GM19025 (cell line): ENCODE data around the gene FFAR3.
"Not testable (repeated sequence)": the region's sequence is repeated elsewhere in the genome, so short reads cannot be mapped to it uniquely, and the experiment has no call there.

Source experiments
- ATAC-seq: cut with Tn5 transposase; IDR thresholded peaks from one replicate; pipeline ENCODE4 v1.9.1; 2021; ENCODE audit warnings: mild to moderate bottlenecking, low read depth, moderate library complexity; ENCODE audit not compliant: unreplicated experiment

FFAR3 gene

DNA sequence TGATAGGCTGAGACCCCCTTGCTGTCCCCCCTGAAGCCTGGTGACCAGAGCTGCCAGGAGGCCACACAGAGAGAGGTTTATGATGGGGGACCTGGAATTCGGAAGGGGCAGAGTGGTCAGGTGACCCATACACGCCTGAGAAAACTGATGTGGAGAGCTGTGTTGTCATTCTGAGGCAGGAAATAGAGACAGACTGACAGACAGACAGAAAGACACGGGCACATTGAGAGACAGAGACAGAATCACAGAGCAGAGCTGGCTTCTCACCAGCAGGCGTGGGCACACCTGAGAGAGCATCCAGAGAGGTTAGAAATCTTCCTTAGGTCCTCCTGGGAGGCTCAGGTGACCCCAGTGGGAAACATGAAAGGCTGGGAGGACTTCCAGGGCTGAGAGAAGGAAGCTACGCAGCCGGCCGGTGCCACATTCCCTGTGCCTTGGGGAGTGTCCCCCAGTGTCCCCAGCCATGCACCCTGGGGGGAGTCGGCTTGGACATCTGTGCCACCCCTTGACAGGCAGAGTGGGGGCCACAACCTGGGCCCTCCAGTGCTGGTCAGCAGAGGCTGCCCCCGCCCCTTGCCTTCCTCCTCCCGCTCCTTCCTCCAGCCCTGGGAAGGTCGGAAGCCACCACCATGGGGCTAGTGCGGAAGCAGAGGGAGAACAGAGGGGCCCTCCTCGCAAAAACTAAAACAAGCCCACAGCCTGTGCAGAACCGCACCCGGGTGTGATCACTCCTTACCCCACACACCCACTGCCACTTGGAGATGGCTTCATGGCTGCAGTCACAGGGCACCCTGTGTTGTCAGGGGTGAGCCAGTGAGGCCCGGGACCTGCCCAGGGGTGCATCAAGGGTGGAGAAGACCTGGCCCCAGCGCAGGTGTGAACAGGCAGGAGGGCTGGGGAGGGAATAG is 8.4 kb upstream of the FFAR3 start:
- no peak for ATAC-seq

GRCh38 chr19:35350591-35350990 is 7.7 kb upstream of the FFAR3 start:
- no peak for ATAC-seq

- ATAC-seq = no peak
These were observed 6.7 kb upstream of the FFAR3 start for GRCh38 chr19:35351411-35352176.

DNA sequence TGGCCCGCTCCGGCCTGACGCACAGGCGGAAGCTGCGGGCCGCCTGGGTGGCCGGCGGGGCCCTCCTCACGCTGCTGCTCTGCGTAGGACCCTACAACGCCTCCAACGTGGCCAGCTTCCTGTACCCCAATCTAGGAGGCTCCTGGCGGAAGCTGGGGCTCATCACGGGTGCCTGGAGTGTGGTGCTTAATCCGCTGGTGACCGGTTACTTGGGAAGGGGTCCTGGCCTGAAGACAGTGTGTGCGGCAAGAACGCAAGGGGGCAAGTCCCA is 6.1 kb upstream of the FFAR3 start:
- ATAC-seq = no peak

GRCh38 chr19:35352448-35353304 is 5.6 kb upstream of the FFAR3 start:
- ATAC-seq = no peak

DNA sequence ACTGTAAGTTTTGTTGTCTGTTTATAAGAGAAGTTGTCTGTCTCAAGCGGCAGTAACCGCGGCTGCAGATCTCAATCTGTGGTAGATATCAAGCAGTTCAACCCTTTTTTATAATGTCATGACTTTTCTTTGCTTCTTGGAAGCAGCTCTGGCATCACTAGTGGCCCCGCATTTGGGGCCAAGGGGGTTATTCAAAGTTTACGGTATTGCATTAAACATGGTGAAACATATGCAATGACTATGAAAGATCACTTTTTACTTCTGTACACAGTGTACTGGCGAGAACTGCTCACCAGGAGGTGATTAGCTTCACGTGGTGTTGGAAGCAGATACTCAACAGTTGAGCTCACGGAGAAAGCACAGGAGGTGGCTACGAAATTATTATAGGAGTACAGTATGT is 4.6 kb upstream of the FFAR3 start:
- ATAC-seq = no peak

DNA sequence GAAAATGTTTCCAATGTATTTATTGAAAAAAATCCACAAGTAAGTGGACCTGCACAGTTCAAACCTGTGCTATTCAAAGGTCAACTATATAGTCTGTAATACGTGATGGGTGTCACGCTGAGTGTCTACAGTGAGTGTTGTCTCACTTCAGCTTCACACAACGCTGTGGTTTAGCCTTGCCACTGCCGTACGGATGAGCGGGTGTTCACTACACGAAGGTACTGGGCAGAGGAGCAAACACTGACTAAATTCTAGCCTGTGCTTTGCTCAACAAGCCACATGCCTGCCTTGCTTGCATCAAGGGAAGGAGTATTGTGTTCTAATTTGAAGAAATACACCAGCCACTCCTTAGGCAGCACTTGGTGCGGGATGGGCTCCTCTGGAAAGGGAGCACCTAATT is 3.4 kb upstream of the FFAR3 start:
- ATAC-seq = no peak

- no peak for ATAC-seq
These were observed 2.3 kb upstream of the FFAR3 start for GRCh38 chr19:35355791-35356460.

DNA sequence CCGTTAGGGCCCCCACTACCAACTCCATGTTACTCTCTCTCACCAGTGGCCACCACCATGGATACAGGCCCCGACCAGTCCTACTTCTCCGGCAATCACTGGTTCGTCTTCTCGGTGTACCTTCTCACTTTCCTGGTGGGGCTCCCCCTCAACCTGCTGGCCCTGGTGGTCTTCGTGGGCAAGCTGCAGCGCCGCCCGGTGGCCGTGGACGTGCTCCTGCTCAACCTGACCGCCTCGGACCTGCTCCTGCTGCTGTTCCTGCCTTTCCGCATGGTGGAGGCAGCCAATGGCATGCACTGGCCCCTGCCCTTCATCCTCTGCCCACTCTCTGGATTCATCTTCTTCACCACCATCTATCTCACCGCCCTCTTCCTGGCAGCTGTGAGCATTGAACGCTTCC is 574 bp downstream of the FFAR3 start:
- not testable (repeated sequence) for ATAC-seq

- ATAC-seq = not testable (repeated sequence)
These were observed 1.1 kb downstream of the FFAR3 start for GRCh38 chr19:35359395-35359794.

DNA sequence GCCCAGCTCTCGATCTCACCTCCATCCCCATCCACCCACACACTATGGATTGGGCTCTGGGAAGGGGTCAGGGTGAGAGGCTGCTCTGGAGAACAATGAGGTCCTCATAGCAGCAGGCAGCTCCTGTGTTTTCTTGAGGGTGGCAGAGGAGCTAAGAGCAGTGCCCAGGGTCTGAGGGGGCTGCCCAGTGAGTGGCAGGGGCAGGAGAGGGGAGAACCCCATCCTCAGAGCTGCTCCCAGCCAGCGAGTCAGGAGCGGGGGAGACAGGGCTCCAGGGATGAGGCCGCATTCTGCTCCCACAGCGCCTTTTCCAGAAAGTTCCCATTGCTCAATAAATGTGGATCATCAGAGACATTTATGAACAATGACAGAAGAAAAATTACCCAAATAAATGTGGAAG is 1.8 kb downstream of the FFAR3 start:
- not testable (repeated sequence) for ATAC-seq

DNA sequence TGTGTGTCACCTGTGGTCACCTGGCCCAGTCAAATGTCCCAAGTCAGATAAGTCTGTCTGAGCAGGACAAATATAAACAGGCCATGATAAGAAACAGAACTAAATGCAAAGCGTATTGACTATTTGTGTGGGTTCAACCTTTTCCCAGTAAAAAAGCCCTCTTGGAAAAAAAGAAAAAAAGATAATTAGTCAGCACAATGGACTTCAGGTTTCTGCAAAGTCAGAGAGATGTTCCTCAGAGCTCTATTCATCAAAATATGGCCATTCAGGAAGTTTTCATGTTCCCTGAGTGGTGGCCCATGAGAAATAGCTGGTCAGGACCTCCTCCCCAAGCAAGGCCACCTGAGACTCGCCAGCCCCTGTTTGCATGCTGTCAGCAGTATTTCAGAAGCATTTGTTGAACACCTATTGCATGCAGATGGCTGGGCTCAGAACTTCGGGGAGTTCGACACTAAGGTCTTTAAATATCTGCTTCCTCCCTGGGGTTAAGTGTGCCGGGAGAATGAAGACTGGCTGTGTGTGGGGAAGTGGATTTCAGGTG is 2.7 kb downstream of the FFAR3 start:
- ATAC-seq = no peak

- ATAC-seq = no peak
These were observed 4.2 kb downstream of the FFAR3 start for GRCh38 chr19:35362261-35363000.

DNA sequence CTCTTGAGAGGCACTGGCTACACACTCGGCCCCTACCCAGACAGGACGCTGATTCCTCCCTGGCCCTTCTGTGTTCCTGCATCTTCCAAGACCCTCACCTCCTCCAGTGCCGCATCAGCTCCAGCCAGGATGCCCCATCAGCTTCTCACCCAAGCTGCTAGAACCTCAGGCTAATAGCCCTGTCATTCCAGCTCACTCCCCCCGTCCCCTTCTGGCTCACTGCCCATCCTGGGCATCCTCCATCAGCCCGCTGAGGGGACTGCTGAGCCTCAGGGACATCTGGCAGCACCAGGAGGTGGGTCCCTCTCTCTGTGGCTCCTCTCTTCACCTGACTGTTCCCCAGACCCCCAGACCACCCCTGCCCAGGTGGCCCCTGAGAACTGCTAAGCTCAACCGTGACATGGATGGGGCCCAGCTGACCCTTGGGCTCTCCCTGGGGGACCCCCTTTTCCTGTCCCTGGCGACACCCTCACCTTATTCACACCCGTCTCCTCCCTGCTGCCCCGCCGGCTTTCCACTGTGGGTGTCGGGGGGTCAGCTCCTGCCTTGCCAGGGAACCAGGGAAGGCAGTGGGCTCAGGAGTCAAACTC is 4.8 kb downstream of the FFAR3 start:
- no peak for ATAC-seq

DNA sequence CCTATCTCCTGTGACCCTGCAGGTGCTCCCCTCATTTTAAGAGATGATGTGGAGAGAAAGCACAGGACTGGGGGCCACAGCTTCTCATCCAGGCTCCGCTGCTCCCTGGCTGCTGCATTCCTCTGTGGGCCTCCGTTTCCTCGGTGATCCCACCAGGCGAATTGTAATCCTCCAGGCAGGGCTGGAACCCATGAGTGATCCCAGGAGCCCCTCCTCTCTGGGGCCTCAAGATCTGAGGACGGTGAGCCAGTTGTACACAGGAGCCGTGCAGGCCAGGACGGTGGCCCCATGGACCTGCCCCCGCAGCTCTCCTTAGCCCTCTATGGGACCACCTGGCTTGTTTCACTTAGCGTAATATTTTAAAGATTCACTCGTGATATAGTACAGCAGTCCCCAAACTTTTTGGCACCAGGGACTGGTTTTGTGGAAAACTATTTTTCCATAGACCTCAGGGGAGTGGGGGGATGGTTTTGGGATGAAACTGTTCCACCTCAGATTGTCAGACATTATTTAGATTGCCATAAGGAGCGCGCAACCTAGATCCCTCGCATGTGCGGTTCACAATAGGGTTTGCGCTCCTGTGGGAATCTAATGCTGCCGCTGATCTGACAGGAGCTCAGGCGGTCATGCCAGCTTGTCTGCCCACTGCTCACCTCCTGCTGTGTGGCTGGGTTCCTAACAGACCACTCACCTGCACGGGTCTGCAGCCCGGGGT is 5.6 kb downstream of the FFAR3 start:
- ATAC-seq = no peak

- no peak for ATAC-seq
These were observed 7.0 kb downstream of the FFAR3 start for GRCh38 chr19:35365303-35365702.

DNA sequence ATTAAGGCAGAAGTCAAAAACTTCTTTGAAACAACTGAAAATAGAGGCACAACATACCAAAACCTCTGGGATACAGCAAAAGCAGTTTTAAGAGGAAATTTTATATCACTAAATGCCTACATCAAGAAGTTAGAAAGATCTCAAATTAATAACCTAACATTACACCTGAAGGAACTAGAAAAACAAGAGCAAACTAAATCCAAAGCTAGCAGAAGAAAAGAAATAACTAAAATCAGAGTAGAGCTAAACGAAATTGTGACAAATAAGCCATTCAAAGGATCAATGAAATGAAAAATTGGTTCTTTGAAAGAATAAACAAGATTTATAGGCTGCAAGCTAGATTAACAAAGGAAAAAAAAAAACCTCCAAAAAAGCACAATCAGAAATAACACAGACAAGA is 10.1 kb downstream of the FFAR3 start:
- no peak for ATAC-seq

GRCh38 chr19:35369522-35369921 is 11.3 kb downstream of the FFAR3 start:
- no peak for ATAC-seq

DNA sequence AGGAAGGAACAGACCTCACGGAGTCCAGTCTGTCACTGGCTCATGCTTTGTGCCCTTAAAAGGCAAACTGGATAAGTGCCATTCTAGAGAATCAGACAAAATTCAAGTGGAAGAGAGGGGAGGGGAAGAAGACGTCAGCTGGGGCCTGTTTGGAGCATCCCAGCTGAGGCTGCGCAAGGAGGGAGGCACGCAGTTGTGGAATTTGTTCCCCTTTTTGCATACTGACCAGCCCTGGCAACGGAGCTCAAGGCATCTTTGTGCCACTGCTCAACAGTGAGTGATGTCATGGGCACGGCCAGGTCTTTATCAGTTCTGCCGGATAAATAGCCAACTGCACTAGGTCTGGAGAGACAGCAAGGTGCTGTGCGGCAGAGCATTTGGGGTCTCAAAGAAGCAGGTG is 12.5 kb downstream of the FFAR3 start, which contains the start of gene GPR42:
Gene GPR42 (plus strand): TSS at position 347 of the 400 bp plus-strand sequence. CDS start 292 bp downstream, outside the sequence.
- no peak for ATAC-seq
